Stomach (tissue), 4 donors: Measurements from ENCODE around the gene GABBR1.

Experiments
- CTCF ChIP-seq, 7 experiments: fragments of 450-650 bp in 4 of 7; fragments of 200-600 bp in 3 of 7; sonication (generic) in 3 of 7; IDR thresholded peaks; one replicate each; pipeline ENCODE4 v1.5.1; 2016 to 2019; ENCODE audit warnings: antibody characterized with exemption in 7 of 7, control low read depth in 2 of 7, mild to moderate bottlenecking in 1 of 7
- EP300 ChIP-seq: sonication (generic); formaldehyde crosslinking; IDR thresholded peaks from one replicate; pipeline ENCODE4 v1.6.1; 2017; ENCODE audit warnings: antibody characterized with exemption
- POLR2A ChIP-seq, 4 donors: fragments of 450-650 bp; IDR thresholded peaks; one replicate each; pipeline ENCODE4 v1.6.1; 2016; ENCODE audit warnings: antibody characterized with exemption in 4 of 4, control low read depth in 2 of 4, mild to moderate bottlenecking in 1 of 4, moderate library complexity in 1 of 4
- POLR2AphosphoS5 ChIP-seq, 3 donors: sonication (generic); formaldehyde crosslinking; IDR thresholded peaks; one replicate each; pipeline ENCODE4 v1.6.1; 2016; ENCODE audit warnings: antibody characterized with exemption in 3 of 3

- TF ChIP-seq CTCF (IDR thresholded peaks at IDR 0.05) (no peak), POLR2AphosphoS5 (IDR thresholded peaks at IDR 0.05) (no peak), POLR2A (IDR thresholded peaks at IDR 0.05) (no peak), EP300 (no peak)
Observed at GRCh38 chr6:29576056-29576455, 56.9 kb downstream of the GABBR1 start.
